Activated naive CD8-positive, alpha-beta T cell treated with anti-CD3 and anti-CD28 coated beads, Interleukin-2, amount 50 U/mL, for 16 hours (primary cell): ENCODE data around the gene EFL1.
A peak's percentile ranks its signal among the peaks of the same experiment; 100 is the strongest.
"Not testable (repeated sequence)": the region's sequence is repeated elsewhere in the genome, so short reads cannot be mapped to it uniquely, and the experiment has no call there.

Experiments
- DNase-seq: peaks from one replicate; pipeline ENCODE4 v3.0.0-alpha.2; 2020; ENCODE audit warnings: low read depth, low spot score

The EFL1 gene

GRCh38 chr15:82197733-82198594 lies 64.6 kb downstream of the EFL1 start:
- DNase-seq, result peak; percentile 15

- no peak for DNase-seq
Measured at GRCh38 chr15:82196353-82196752, 66.2 kb downstream of the EFL1 start.

GRCh38 chr15:82195818-82196217 lies 66.7 kb downstream of the EFL1 start:
- not testable (repeated sequence) for DNase-seq

- not testable (repeated sequence) for DNase-seq
Measured at GRCh38 chr15:82194488-82194887, 68.0 kb downstream of the EFL1 start.

GRCh38 chr15:82193435-82193834 lies 69.1 kb downstream of the EFL1 start:
- not testable (repeated sequence) for DNase-seq

- not testable (repeated sequence) for DNase-seq
Measured at GRCh38 chr15:82192394-82192793, 70.1 kb downstream of the EFL1 start.

GRCh38 chr15:82186719-82187406 lies 75.7 kb downstream of the EFL1 start:
- no peak for DNase-seq

- DNase-seq, result no peak
Measured at GRCh38 chr15:82186161-82186560, 76.4 kb downstream of the EFL1 start.

- no peak for DNase-seq
Measured at GRCh38 chr15:82184776-82185175, 77.8 kb downstream of the EFL1 start.

- no peak for DNase-seq
Measured at GRCh38 chr15:82184355-82184754, 78.2 kb downstream of the EFL1 start.

- DNase-seq, result no peak
Measured at GRCh38 chr15:82183121-82184031, 79.2 kb downstream of the EFL1 start.

- no peak for DNase-seq
Measured at GRCh38 chr15:82181371-82181770, 81.2 kb downstream of the EFL1 start.

GRCh38 chr15:82178061-82178460 lies 84.5 kb downstream of the EFL1 start:
- DNase-seq, result no peak

GRCh38 chr15:82177291-82178010 lies 85.1 kb downstream of the EFL1 start:
- no peak for DNase-seq

GRCh38 chr15:82176542-82176941 lies 86.0 kb downstream of the EFL1 start:
- DNase-seq, result no peak

- DNase-seq, result no peak
Measured at GRCh38 chr15:82174471-82175235, 87.9 kb downstream of the EFL1 start.

GRCh38 chr15:82173108-82173507 lies 89.4 kb downstream of the EFL1 start:
- DNase-seq, result no peak

GRCh38 chr15:82172506-82172905 lies 90.0 kb downstream of the EFL1 start:
- no peak for DNase-seq

GRCh38 chr15:82168757-82169156 lies 93.8 kb downstream of the EFL1 start:
- no peak for DNase-seq

- DNase-seq, result no peak
Measured at GRCh38 chr15:82168296-82168695, 94.2 kb downstream of the EFL1 start.
